Activated CD8-positive, alpha-beta T cell treated with anti-CD3 and anti-CD28 coated beads, Interleukin-2, amount 10 ng/mL, durations not matched to agents 7 days and 5 days (primary cell): ENCODE measurements around the gene PTPN4. TPM values are rescaled to one million over a fixed set of nuclear protein-coding genes. Genes with fewer than 3 reads are reported as not detected.

Experiments
- ATAC-seq: fragments of 150-1000 bp; cut with Tn5 transposase; one replicate; pipeline ENCODE4 v1.10.0; 2021; ENCODE audit warnings: moderate library complexity
- CTCF ChIA-PET: fragments of 350-600 bp; sonication (Branson Sonifier 250); formaldehyde crosslinking; loops from one replicate; lab custom pipeline; 2021; ENCODE audit warnings: antibody characterized with exemption; lab: Charles Lee
- POLR2A ChIA-PET: fragments of 350-600 bp; sonication (Branson Sonifier 250); formaldehyde crosslinking; loops from one replicate; lab custom pipeline; 2021; ENCODE audit warnings: antibody characterized with exemption; lab: Charles Lee
- DNase-seq: peaks from one replicate; pipeline ENCODE4 v3.0.0-alpha.2; 2020
- H3K27ac Mint-ChIP-seq: one replicate; pipeline ENCODE4 v1.8.0; 2021; ENCODE audit warnings: mild to moderate bottlenecking, mixed read lengths
- H3K27me3 Mint-ChIP-seq: one replicate; pipeline ENCODE4 v1.8.0; 2021; ENCODE audit warnings: low read depth, mixed read lengths
- H3K36me3 Mint-ChIP-seq: one replicate; pipeline ENCODE4 v1.8.0; 2021; ENCODE audit warnings: low read depth, mixed read lengths
- H3K4me1 Mint-ChIP-seq: one replicate; pipeline ENCODE4 v1.8.0; 2021; ENCODE audit warnings: low read depth, mixed read lengths
- H3K4me3 Mint-ChIP-seq: one replicate; pipeline ENCODE4 v1.8.0; 2021; ENCODE audit warnings: mild to moderate bottlenecking, mixed read lengths
- H3K9me3 Mint-ChIP-seq: one replicate; pipeline ENCODE4 v1.8.0; 2022; ENCODE audit warnings: mixed read lengths; ENCODE audit not compliant: insufficient read depth
- total RNA-seq, 2 experiments: library from RNA; stranded (reverse); gene quantifications; one replicate each; pipeline ENCODE4 v1.2.3, GENCODE V29; 2021

The PTPN4 gene
- total RNA-seq, 2 experiments from 2014 or later = 89.1 to 91.3 TPM

- DNase-seq (no peak), ATAC-seq (no peak)
- peaks cover 18% of the 10 kb centered on the region for H3K4me1 Mint-ChIP-seq
- H3K27me3 Mint-ChIP-seq = no peaks in the 10 kb centered on the region
- H3K36me3 Mint-ChIP-seq = peaks cover 17% of the 10 kb centered on the region
- ChIA-PET POLR2A (no interaction called here), CTCF (no interaction called here)
- no peak overlapping the region for H3K4me3 Mint-ChIP-seq
- H3K27ac Mint-ChIP-seq = peak overlapping the region; percentile 12
- peaks cover 6% of the 10 kb centered on the region for H3K9me3 Mint-ChIP-seq
Measured at GRCh38 chr2:119838179-119838578, 78.5 kb downstream of the PTPN4 start.

DNA sequence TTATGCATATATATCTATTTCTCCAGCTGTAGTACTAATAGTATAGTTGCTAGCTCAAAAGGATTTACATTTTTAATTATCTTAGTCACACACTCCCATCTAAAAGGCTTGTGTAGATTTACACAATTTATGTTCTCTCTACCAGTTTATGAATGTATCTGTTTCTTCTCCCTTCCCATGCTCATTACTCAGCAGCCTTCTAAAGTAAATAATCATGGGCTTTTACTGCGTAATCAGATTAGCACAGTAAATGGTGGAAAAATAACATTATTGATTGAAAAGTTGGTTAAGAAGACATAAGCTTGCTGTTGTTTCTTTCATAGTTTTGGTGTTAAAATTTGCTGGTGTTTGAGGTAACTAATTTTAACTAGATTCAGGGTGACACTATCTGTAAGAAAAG, 81.8 kb downstream of the PTPN4 start:
- ChIA-PET POLR2A (no interaction called here), CTCF (interaction anchor here (0.9 to 1.9 kb wide), 2 partner anchors 138 to 333 kb away, joined by 3 to 6 read pairs; no protein-coding TSS in a partner anchor)
- Mint-ChIP-seq H3K4me1 (peaks cover 18% of the 10 kb centered on the region), H3K4me3 (no peak overlapping the region), H3K27me3 (no peaks in the 10 kb centered on the region), H3K9me3 (peaks cover 8% of the 10 kb centered on the region), H3K36me3 (peaks cover 19% of the 10 kb centered on the region), H3K27ac (no peak overlapping the region)
- ATAC-seq (no peak), DNase-seq (no peak)

GRCh38 chr2:119846021-119846420, 86.3 kb downstream of the PTPN4 start:
- Mint-ChIP-seq H3K4me1 (peaks cover 7% of the 10 kb centered on the region), H3K27ac (no peak overlapping the region), H3K36me3 (peaks cover 41% of the 10 kb centered on the region), H3K9me3 (peaks cover 32% of the 10 kb centered on the region), H3K4me3 (no peak overlapping the region), H3K27me3 (no peaks in the 10 kb centered on the region)
- DNase-seq = no peak
- POLR2A ChIA-PET = no interaction called here
- ATAC-seq = no peak
- CTCF ChIA-PET = no interaction called here

- no peak overlapping the region for H3K4me3 Mint-ChIP-seq
- DNase-seq = no peak
- H3K36me3 Mint-ChIP-seq = peaks cover 63% of the 10 kb centered on the region
- no peak for ATAC-seq
- ChIA-PET POLR2A (no interaction called here), CTCF (no interaction called here)
- H3K27ac Mint-ChIP-seq = no peak overlapping the region
- H3K27me3 Mint-ChIP-seq = no peaks in the 10 kb centered on the region
- peaks cover 49% of the 10 kb centered on the region for H3K9me3 Mint-ChIP-seq
- H3K4me1 Mint-ChIP-seq = peaks cover 4% of the 10 kb centered on the region
Measured at GRCh38 chr2:119849838-119850565, 90.3 kb downstream of the PTPN4 start.

- no peak for ATAC-seq
- DNase-seq = no peak
- peaks cover 46% of the 10 kb centered on the region for H3K9me3 Mint-ChIP-seq
- H3K36me3 Mint-ChIP-seq = peaks cover 61% of the 10 kb centered on the region
- CTCF ChIA-PET = interaction anchor here (0.7 kb wide), 1 partner anchor 46 kb away, joined by 3 read pairs; no protein-coding TSS in a partner anchor
- H3K4me1 Mint-ChIP-seq = peaks cover 11% of the 10 kb centered on the region
- H3K27ac Mint-ChIP-seq = no peak overlapping the region
- no peak overlapping the region for H3K4me3 Mint-ChIP-seq
- no peaks in the 10 kb centered on the region for H3K27me3 Mint-ChIP-seq
- POLR2A ChIA-PET = interaction anchor here (0.6 kb wide), 1 partner anchor 347 kb away, joined by 3 read pairs; no protein-coding TSS in a partner anchor
Measured at GRCh38 chr2:119852214-119852613, 92.5 kb downstream of the PTPN4 start.

- H3K4me3 Mint-ChIP-seq = no peak overlapping the region
- DNase-seq = no peak
- H3K36me3 Mint-ChIP-seq = peaks cover 60% of the 10 kb centered on the region
- peaks cover 43% of the 10 kb centered on the region for H3K9me3 Mint-ChIP-seq
- CTCF ChIA-PET = no interaction called here
- H3K27me3 Mint-ChIP-seq = no peaks in the 10 kb centered on the region
- H3K4me1 Mint-ChIP-seq = peaks cover 11% of the 10 kb centered on the region
- H3K27ac Mint-ChIP-seq = no peak overlapping the region
- no peak for ATAC-seq
- POLR2A ChIA-PET = no interaction called here
Measured at GRCh38 chr2:119853777-119854399, 94.2 kb downstream of the PTPN4 start.

GRCh38 chr2:119856469-119856901, 96.8 kb downstream of the PTPN4 start:
- ATAC-seq (no peak), DNase-seq (no peak)
- Mint-ChIP-seq H3K9me3 (peaks cover 25% of the 10 kb centered on the region), H3K4me3 (no peak overlapping the region), H3K36me3 (peaks cover 47% of the 10 kb centered on the region), H3K27ac (no peak overlapping the region), H3K4me1 (peaks cover 13% of the 10 kb centered on the region), H3K27me3 (no peaks in the 10 kb centered on the region)
- ChIA-PET POLR2A (no interaction called here), CTCF (no interaction called here)

DNA sequence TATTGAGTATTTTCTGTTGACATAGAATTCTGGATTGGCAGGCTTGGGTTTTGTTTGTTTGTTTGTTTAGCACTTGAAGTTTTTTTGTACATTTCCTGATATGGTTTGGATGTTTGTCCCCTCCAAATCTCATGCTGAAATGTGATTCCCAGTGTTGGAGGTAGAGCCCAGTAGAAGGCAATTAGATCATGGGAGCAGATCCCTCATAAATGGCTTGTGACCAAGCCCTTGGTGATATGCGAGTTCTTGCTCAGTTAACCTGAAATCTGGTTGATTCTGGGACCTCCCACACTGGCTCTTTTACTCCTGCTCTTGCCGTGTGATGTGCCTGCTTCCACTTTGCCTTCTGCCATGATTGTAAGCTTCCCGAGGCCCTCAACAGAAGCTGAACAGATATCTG, 98.0 kb downstream of the PTPN4 start:
- Mint-ChIP-seq H3K4me3 (no peak overlapping the region), H3K27ac (no peak overlapping the region), H3K27me3 (no peaks in the 10 kb centered on the region), H3K9me3 (peaks cover 13% of the 10 kb centered on the region), H3K36me3 (peaks cover 40% of the 10 kb centered on the region), H3K4me1 (peaks cover 21% of the 10 kb centered on the region)
- CTCF ChIA-PET = no interaction called here
- ATAC-seq (no peak), DNase-seq (no peak)
- POLR2A ChIA-PET = no interaction called here

GRCh38 chr2:119859528-119859927, 99.8 kb downstream of the PTPN4 start:
- no peak for ATAC-seq
- Mint-ChIP-seq H3K9me3 (peaks cover 7% of the 10 kb centered on the region), H3K27me3 (no peaks in the 10 kb centered on the region), H3K4me1 (peaks cover 36% of the 10 kb centered on the region), H3K36me3 (peaks cover 40% of the 10 kb centered on the region), H3K4me3 (no peak overlapping the region), H3K27ac (no peak overlapping the region)
- DNase-seq = no peak
- POLR2A ChIA-PET = interaction anchor here (0.6 kb wide), 1 partner anchor 98 kb away, joined by 3 read pairs; no protein-coding TSS in a partner anchor
- CTCF ChIA-PET = interaction anchor here (0.6 to 0.9 kb wide), 2 partner anchors 27 to 156 kb away, joined by 3 read pairs; no protein-coding TSS in a partner anchor

DNA sequence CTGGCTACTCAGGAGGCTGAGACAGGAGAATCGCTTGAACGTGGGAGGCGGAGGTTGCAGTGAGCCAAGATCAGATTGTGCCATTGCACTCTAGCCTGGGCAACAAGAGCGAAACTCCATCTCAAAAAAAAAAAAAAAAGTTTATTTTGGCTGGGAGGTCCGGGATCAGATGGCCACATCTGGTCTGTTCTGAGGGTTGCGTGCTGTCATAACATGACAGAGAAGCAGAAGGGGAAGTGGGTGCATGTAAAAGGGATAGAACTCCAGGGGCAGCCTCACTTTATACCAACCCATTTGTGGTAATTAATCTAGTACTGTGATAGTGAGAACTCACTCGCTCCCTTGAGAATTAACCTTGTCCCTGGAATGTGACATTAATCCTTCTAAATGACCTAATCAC, 101.2 kb downstream of the PTPN4 start:
- Mint-ChIP-seq H3K27ac (no peak overlapping the region), H3K27me3 (no peaks in the 10 kb centered on the region), H3K9me3 (peaks cover 7% of the 10 kb centered on the region), H3K4me3 (no peak overlapping the region), H3K36me3 (peaks cover 42% of the 10 kb centered on the region), H3K4me1 (peaks cover 43% of the 10 kb centered on the region)
- CTCF ChIA-PET = interaction anchor here (1.3 kb wide), 1 partner anchor 33 kb away, joined by 4 read pairs; no protein-coding TSS in a partner anchor
- no peak for ATAC-seq
- DNase-seq = no peak
- POLR2A ChIA-PET = no interaction called here

DNA sequence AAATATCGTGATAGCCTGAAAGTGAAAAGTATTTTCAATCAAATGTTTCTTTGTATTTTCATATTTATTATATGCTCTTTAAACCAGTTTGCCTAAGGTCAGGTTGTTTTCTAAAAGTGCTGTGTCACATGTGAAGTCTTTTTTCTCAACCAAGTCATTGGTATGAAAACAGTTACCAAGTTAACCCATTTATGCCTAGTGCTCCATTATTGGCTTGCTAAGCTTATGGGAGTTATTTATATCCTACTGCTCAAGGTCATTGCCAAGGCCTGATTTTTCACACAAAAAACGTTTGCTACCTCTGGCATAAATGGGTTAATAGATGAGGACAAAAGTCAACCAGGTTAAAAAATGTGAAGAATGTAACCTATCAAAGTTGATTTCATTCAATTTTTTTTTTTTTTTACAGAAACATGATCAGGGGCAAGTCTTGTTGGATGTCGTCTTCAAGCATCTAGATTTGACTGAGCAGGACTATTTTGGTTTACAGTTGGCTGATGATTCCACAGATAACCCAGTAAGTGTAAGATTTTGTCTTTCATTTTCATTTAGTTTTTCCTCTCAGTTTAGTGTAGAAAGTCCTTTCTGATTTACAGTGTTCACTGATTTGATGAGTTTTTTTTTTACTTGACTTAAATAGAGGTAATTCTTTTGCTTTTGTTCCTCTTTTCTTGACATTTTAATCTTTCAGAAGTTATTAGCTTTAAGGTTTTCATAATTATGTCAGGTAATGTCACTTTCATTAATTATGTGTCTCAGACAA, 102.6 kb downstream of the PTPN4 start:
- H3K27ac Mint-ChIP-seq = peak overlapping the region; percentile 30
- peaks cover 39% of the 10 kb centered on the region for H3K4me1 Mint-ChIP-seq
- peaks cover 41% of the 10 kb centered on the region for H3K36me3 Mint-ChIP-seq
- H3K4me3 Mint-ChIP-seq = peak overlapping the region; percentile 6
- no peaks in the 10 kb centered on the region for H3K27me3 Mint-ChIP-seq
- DNase-seq (no peak), ATAC-seq (peak; percentile 88)
- POLR2A ChIA-PET = interaction anchor here (1.0 kb wide), 1 partner anchor 101 kb away, joined by 3 read pairs; no protein-coding TSS in a partner anchor
- peaks cover 7% of the 10 kb centered on the region for H3K9me3 Mint-ChIP-seq
- CTCF ChIA-PET = interaction anchor here (0.9 to 1.4 kb wide), 4 partner anchors 35 to 313 kb away, joined by 3 to 5 read pairs (median 4); no protein-coding TSS in a partner anchor
